GM23338 (cell line): ENCODE measurements around the gene SFT2D2. TPM values are rescaled to one million over a fixed set of nuclear protein-coding genes. Genes with fewer than 3 reads are reported as not detected.

Experiments
- ATAC-seq: fragments of 200-7000 bp; cut with Tn5 transposase; 3 replicates; pipeline ENCODE4 v1.9.1; 2020
- DNase-seq: peaks from one replicate; pipeline ENCODE4 v3.0.0-alpha.2; 2015; ENCODE audit warnings: low spot score
- H2AFZ ChIP-seq: fragments of 200-600 bp; sonication (generic); 2 replicates; pipeline ENCODE4 v1.8.0; 2016; ENCODE audit warnings: antibody characterized with exemption, mild to moderate bottlenecking, moderate library complexity
- H3F3A ChIP-seq: fragments of 200-600 bp; sonication (generic); replicated peaks from 2 replicates; pipeline ENCODE4 v1.8.0; 2017; ENCODE audit warnings: antibody characterized with exemption, mixed run types, low read depth
- H3K27ac ChIP-seq: fragments of 200-600 bp; sonication (generic); 2 replicates; pipeline ENCODE4 v1.6.1; 2016; ENCODE audit warnings: low read depth
- H3K27me3 ChIP-seq: fragments of 200-600 bp; sonication (generic); 2 replicates; pipeline ENCODE4 v1.8.0; 2016; ENCODE audit warnings: mild to moderate bottlenecking, mixed run types, moderate library complexity; ENCODE audit not compliant: insufficient read depth
- H3K36me3 ChIP-seq: fragments of 200-600 bp; sonication (generic); 2 replicates; pipeline ENCODE4 v1.8.0; 2016; ENCODE audit warnings: mild to moderate bottlenecking; ENCODE audit not compliant: insufficient read depth
- H3K4me1 ChIP-seq: fragments of 200-600 bp; sonication (generic); 2 replicates; pipeline ENCODE4 v1.8.0; 2016; ENCODE audit warnings: mild to moderate bottlenecking, moderate library complexity; ENCODE audit not compliant: insufficient read depth
- H3K4me2 ChIP-seq: fragments of 200-600 bp; sonication (generic); 2 replicates; pipeline ENCODE4 v1.7.1; 2017; ENCODE audit warnings: mixed run types
- H3K4me3 ChIP-seq: fragments of 200-600 bp; sonication (generic); 2 replicates; pipeline ENCODE4 v1.6.1; 2016; ENCODE audit warnings: mixed run types
- H3K79me2 ChIP-seq: fragments of 200-600 bp; sonication (generic); replicated peaks from 2 replicates; pipeline ENCODE4 v1.8.0; 2017; ENCODE audit warnings: mild to moderate bottlenecking; ENCODE audit not compliant: insufficient read depth
- H3K9me2 ChIP-seq: fragments of 200-600 bp; sonication (generic); 2 replicates; pipeline ENCODE4 v1.8.0; 2017; ENCODE audit not compliant: insufficient read depth
- H4K20me1 ChIP-seq: fragments of 200-600 bp; sonication (generic); replicated peaks from 2 replicates; pipeline ENCODE4 v1.8.0; 2017; ENCODE audit warnings: mild to moderate bottlenecking; ENCODE audit not compliant: insufficient read depth
- H3K27ac Mint-ChIP-seq: 2 replicates; pipeline ENCODE4 v1.8.0; 2020; ENCODE audit warnings: inconsistent platforms, mild to moderate bottlenecking, moderate library complexity, mixed read lengths
- H3K27me3 Mint-ChIP-seq: 3 replicates; pipeline ENCODE4 v1.8.0; 2022; ENCODE audit warnings: low read depth, mild to moderate bottlenecking, moderate library complexity, mixed read lengths, inconsistent platforms; ENCODE audit not compliant: insufficient read depth, poor library complexity
- H3K36me3 Mint-ChIP-seq: 3 replicates; pipeline ENCODE4 v1.8.0; 2021; ENCODE audit warnings: low read depth, mild to moderate bottlenecking, inconsistent platforms, moderate library complexity, mixed read lengths
- H3K4me1 Mint-ChIP-seq: 3 replicates; pipeline ENCODE4 v1.8.0; 2020; ENCODE audit warnings: mild to moderate bottlenecking, inconsistent platforms, mixed read lengths
- H3K4me3 Mint-ChIP-seq: 3 replicates; pipeline ENCODE4 v1.8.0; 2021; ENCODE audit warnings: moderate library complexity, mild to moderate bottlenecking, inconsistent platforms, mixed read lengths
- H3K9me3 Mint-ChIP-seq: 3 replicates; pipeline ENCODE4 v1.8.0; 2020; ENCODE audit warnings: moderate library complexity, mild to moderate bottlenecking, inconsistent platforms, mixed read lengths
- CREB1 ChIP-seq: fragments of 250-450 bp; sonication (Bioruptor Pico); IDR thresholded peaks from 2 replicates; pipeline ENCODE4 v1.5.0; 2020; ENCODE audit warnings: low read depth, mild to moderate bottlenecking, moderate library complexity
- ETS1 ChIP-seq: IDR thresholded peaks from 2 replicates; pipeline ENCODE4 v1.6.1; 2016; ENCODE audit warnings: antibody characterized with exemption
- EZH2 ChIP-seq: fragments of 200-600 bp; sonication (generic); IDR thresholded peaks from one replicate; pipeline ENCODE4 v1.8.0; 2017; ENCODE audit warnings: antibody characterized with exemption, mild to moderate bottlenecking, low read depth; ENCODE audit not compliant: unreplicated experiment
- EZH2phosphoT487 ChIP-seq: fragments of 200-600 bp; sonication (generic); IDR thresholded peaks from one replicate; pipeline ENCODE4 v1.8.1; 2018; ENCODE audit warnings: antibody characterized with exemption; ENCODE audit not compliant: unreplicated experiment
- JUNB ChIP-seq: IDR thresholded peaks from one replicate; pipeline ENCODE4 v1.6.1; 2016; ENCODE audit warnings: antibody characterized with exemption; ENCODE audit not compliant: unreplicated experiment
- NANOG ChIP-seq: IDR thresholded peaks from 2 replicates; pipeline ENCODE4 v1.6.1; 2016; ENCODE audit warnings: antibody characterized with exemption, borderline replicate concordance
- POLR2AphosphoS5 ChIP-seq: IDR thresholded peaks from 2 replicates; pipeline ENCODE4 v1.6.1; 2016; ENCODE audit warnings: antibody characterized with exemption, low read depth
- REST ChIP-seq: IDR thresholded peaks from one replicate; pipeline ENCODE4 v1.6.1; 2018; ENCODE audit warnings: antibody characterized with exemption; ENCODE audit not compliant: unreplicated experiment
- STAT1 ChIP-seq: IDR thresholded peaks from one replicate; pipeline ENCODE4 v1.6.1; 2016; ENCODE audit warnings: antibody characterized with exemption; ENCODE audit not compliant: unreplicated experiment
- ZNF114 ChIP-seq: fragments of 250-450 bp; sonication (Bioruptor Pico); IDR thresholded peaks from 2 replicates; pipeline ENCODE4 v1.5.0; 2020; ENCODE audit warnings: mild to moderate bottlenecking, moderate library complexity
- ZNF331 ChIP-seq: fragments of 250-450 bp; sonication (Bioruptor Pico); IDR thresholded peaks from 2 replicates; pipeline ENCODE4 v1.5.0; 2020; ENCODE audit warnings: low read depth, mild to moderate bottlenecking, moderate library complexity
- polyA plus RNA-seq: library from polyadenylated mRNA; unstranded; fragments of >200 nt; fragmentation: Nextera tagmentation; extraction: Ambion mirVana; gene quantifications from 2 replicates; pipeline ENCODE4 v1.2.1, GENCODE V29; 2016
- total RNA-seq: library from RNA; depleted of rRNA; stranded (reverse); fragments of >200 nt; shearing (Covaris generic); gene quantifications from 2 replicates; pipeline ENCODE4 v1.2.3, GENCODE V29; 2014
- TF ChIP-seq, protein P1 (sequence below): fragments of 250-450 bp; sonication (Bioruptor Pico); IDR thresholded peaks from 2 replicates; pipeline ENCODE4 v1.5.0; 2020; ENCODE audit warnings: mild to moderate bottlenecking, moderate library complexity
- TF ChIP-seq, protein P2 (sequence below), 2 experiments: fragments of 200-600 bp in 1 of 2; sonication (generic) in 1 of 2; conservative IDR thresholded peaks; 2 replicates each; pipeline versions ENCODE4 v1.5.1 to v1.6.1; 2016 to 2017; ENCODE audit warnings: antibody characterized with exemption in 2 of 2, low read depth in 2 of 2, mild to moderate bottlenecking in 2 of 2, moderate library complexity in 1 of 2

The SFT2D2 gene
- total and polyA plus RNA-seq, 2 experiments from 2014 or later: 7.6 to 27.2 TPM

DNA sequence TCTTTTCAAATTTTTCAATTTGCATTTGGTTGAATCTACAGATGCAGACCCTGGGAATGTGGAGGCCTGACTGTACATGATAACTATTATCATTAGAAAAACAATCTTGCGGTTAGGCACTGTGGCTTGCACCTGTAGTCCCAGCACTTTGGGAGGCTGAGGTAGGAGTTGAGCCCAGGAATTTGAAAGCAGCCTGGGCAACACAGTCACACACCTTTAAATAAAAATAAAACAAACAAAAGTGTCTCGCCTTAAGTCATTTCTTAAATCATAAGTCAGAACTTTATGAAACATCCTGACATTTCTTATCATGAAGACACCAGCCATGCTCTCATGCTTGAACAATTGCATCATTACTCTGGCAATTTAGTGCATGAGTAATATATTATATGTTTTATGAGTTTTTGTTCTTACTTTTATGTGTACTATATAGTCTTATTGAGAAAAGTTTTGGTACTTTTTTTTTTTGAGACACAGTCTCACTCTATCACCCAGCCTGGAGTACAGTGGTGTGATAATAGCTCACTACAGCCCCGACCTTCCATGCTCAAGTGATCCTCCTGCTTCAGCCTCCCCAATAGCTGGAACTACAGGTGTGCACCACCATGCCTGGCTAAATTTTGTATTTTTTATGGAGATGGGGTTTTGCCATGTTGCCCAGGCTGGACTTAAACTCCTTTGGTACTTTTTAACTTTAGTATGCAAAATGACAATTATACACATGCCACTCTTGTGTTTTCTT is 62.7 kb downstream of the SFT2D2 start:
- ATAC-seq (no peak), DNase-seq (no peak)
- no peak overlapping the region for H3K4me3 Mint-ChIP-seq
- TF ChIP-seq, protein P1, sequence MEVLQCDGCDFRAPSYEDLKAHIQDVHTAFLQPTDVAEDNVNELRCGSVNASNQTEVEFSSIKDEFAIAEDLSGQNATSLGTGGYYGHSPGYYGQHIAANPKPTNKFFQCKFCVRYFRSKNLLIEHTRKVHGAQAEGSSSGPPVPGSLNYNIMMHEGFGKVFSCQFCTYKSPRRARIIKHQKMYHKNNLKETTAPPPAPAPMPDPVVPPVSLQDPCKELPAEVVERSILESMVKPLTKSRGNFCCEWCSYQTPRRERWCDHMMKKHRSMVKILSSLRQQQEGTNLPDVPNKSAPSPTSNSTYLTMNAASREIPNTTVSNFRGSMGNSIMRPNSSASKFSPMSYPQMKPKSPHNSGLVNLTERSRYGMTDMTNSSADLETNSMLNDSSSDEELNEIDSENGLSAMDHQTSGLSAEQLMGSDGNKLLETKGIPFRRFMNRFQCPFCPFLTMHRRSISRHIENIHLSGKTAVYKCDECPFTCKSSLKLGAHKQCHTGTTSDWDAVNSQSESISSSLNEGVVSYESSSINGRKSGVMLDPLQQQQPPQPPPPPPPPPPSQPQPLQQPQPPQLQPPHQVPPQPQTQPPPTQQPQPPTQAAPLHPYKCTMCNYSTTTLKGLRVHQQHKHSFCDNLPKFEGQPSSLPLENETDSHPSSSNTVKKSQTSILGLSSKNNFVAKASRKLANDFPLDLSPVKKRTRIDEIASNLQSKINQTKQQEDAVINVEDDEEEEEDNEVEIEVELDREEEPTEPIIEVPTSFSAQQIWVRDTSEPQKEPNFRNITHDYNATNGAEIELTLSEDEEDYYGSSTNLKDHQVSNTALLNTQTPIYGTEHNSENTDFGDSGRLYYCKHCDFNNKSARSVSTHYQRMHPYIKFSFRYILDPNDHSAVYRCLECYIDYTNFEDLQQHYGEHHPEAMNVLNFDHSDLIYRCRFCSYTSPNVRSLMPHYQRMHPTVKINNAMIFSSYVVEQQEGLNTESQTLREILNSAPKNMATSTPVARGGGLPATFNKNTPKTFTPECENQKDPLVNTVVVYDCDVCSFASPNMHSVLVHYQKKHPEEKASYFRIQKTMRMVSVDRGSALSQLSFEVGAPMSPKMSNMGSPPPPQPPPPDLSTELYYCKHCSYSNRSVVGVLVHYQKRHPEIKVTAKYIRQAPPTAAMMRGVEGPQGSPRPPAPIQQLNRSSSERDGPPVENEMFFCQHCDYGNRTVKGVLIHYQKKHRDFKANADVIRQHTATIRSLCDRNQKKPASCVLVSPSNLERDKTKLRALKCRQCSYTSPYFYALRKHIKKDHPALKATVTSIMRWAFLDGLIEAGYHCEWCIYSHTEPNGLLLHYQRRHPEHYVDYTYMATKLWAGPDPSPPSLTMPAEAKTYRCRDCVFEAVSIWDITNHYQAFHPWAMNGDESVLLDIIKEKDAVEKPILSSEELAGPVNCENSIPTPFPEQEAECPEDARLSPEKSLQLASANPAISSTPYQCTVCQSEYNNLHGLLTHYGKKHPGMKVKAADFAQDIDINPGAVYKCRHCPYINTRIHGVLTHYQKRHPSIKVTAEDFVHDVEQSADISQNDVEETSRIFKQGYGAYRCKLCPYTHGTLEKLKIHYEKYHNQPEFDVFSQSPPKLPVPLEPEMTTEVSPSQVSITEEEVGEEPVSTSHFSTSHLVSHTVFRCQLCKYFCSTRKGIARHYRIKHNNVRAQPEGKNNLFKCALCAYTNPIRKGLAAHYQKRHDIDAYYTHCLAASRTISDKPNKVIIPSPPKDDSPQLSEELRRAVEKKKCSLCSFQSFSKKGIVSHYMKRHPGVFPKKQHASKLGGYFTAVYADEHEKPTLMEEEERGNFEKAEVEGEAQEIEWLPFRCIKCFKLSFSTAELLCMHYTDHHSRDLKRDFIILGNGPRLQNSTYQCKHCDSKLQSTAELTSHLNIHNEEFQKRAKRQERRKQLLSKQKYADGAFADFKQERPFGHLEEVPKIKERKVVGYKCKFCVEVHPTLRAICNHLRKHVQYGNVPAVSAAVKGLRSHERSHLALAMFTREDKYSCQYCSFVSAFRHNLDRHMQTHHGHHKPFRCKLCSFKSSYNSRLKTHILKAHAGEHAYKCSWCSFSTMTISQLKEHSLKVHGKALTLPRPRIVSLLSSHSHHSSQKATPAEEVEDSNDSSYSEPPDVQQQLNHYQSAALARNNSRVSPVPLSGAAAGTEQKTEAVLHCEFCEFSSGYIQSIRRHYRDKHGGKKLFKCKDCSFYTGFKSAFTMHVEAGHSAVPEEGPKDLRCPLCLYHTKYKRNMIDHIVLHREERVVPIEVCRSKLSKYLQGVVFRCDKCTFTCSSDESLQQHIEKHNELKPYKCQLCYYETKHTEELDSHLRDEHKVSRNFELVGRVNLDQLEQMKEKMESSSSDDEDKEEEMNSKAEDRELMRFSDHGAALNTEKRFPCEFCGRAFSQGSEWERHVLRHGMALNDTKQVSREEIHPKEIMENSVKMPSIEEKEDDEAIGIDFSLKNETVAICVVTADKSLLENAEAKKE (CRISPR knock-in tag): no peak
- TF ChIP-seq JUNB (no peak), NANOG (no peak), REST (no peak), ZNF114 (CRISPR knock-in tag) (no peak), STAT1 (no peak), ETS1 (no peak), EZH2 (no peak), POLR2AphosphoS5 (no peak), ZNF331 (CRISPR knock-in tag) (no peak), CREB1 (CRISPR knock-in tag) (no peak), EZH2phosphoT487 (no peak)
- TF ChIP-seq, protein P2, sequence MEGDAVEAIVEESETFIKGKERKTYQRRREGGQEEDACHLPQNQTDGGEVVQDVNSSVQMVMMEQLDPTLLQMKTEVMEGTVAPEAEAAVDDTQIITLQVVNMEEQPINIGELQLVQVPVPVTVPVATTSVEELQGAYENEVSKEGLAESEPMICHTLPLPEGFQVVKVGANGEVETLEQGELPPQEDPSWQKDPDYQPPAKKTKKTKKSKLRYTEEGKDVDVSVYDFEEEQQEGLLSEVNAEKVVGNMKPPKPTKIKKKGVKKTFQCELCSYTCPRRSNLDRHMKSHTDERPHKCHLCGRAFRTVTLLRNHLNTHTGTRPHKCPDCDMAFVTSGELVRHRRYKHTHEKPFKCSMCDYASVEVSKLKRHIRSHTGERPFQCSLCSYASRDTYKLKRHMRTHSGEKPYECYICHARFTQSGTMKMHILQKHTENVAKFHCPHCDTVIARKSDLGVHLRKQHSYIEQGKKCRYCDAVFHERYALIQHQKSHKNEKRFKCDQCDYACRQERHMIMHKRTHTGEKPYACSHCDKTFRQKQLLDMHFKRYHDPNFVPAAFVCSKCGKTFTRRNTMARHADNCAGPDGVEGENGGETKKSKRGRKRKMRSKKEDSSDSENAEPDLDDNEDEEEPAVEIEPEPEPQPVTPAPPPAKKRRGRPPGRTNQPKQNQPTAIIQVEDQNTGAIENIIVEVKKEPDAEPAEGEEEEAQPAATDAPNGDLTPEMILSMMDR (conservative IDR thresholded peaks at IDR 0.05; ENCODE audit: low read depth in 2 of 2): no peak
- Histone ChIP-seq H3K36me3 (no peaks in the 10 kb centered on the region), H4K20me1 (no peaks in the 10 kb centered on the region), H3K27me3 (no peaks in the 10 kb centered on the region), H3K27ac (no peak overlapping the region), H3K4me3 (no peak overlapping the region), H3K4me1 (peaks cover 35% of the 10 kb centered on the region), H3K79me2 (no peaks in the 10 kb centered on the region), H2AFZ (no peak overlapping the region), H3K9me2 (no peaks in the 10 kb centered on the region), H3K4me2 (no peak overlapping the region), H3F3A (no peaks in the 10 kb centered on the region)
- peaks cover 34% of the 10 kb centered on the region for H3K4me1 Mint-ChIP-seq
- H3K36me3 Mint-ChIP-seq: no peaks in the 10 kb centered on the region
- H3K27ac Mint-ChIP-seq: no peak overlapping the region
- H3K27me3 Mint-ChIP-seq: peaks cover 5% of the 10 kb centered on the region
- no peaks in the 10 kb centered on the region for H3K9me3 Mint-ChIP-seq
